Esophagus muscularis mucosa (tissue), 4 donors: ENCODE data around the gene STXBP6. TPM values are rescaled to one million over a fixed set of nuclear protein-coding genes. Genes with fewer than 3 reads are reported as not detected.

ENCODE experiments used
- DNase-seq: peaks from one replicate; pipeline ENCODE4 v3.0.0-alpha.2; 2017; ENCODE audit errors: extremely low spot score
- H3K27ac ChIP-seq, 4 donors: fragments of 200-600 bp; sonication (generic); replicated peaks in 1 of 4; 1 replicate in 3 of 4; 2 replicates in 1 of 4; pipeline ENCODE4 v1.5.1; 2016 to 2019; ENCODE audit warnings: mild to moderate bottlenecking in 1 of 4
- H3K27me3 ChIP-seq, 4 donors: fragments of 200-600 bp; sonication (generic); one replicate each; pipeline versions ENCODE4 v1.5.1 to v1.6.0; 2016 to 2019
- H3K36me3 ChIP-seq, 4 donors: fragments of 200-600 bp; sonication (generic); one replicate each; pipeline ENCODE4 v1.5.1; 2016 to 2019
- H3K4me1 ChIP-seq, 4 donors: fragments of 200-600 bp; sonication (generic); one replicate each; pipeline ENCODE4 v1.5.1; 2016 to 2019
- H3K4me3 ChIP-seq, 4 donors: fragments of 200-600 bp; sonication (generic); 1 replicate in 2 of 4; 2 replicates in 2 of 4; pipeline ENCODE4 v1.5.1; 2016 to 2019; ENCODE audit warnings: mild to moderate bottlenecking in 4 of 4, moderate library complexity in 1 of 4
- H3K9me3 ChIP-seq, 4 donors: fragments of 200-600 bp; sonication (generic); 1 replicate in 3 of 4; 2 replicates in 1 of 4; pipeline ENCODE4 v1.5.1; 2016 to 2019
- EP300 ChIP-seq: sonication (generic); formaldehyde crosslinking; IDR thresholded peaks from one replicate; pipeline ENCODE4 v1.6.1; 2017; ENCODE audit warnings: antibody characterized with exemption
- POLR2A ChIP-seq: fragments of 450-650 bp; IDR thresholded peaks from one replicate; pipeline ENCODE4 v1.6.1; 2017; ENCODE audit warnings: antibody characterized with exemption, moderate library complexity, mild to moderate bottlenecking, low read depth
- POLR2AphosphoS5 ChIP-seq, 2 donors: sonication (generic); formaldehyde crosslinking; IDR thresholded peaks; one replicate each; pipeline ENCODE4 v1.6.1; 2017; ENCODE audit warnings: antibody characterized with exemption in 2 of 2
- WGBS: methylation state at CpG from one replicate; pipeline ENCODE4 v1.1.5; 2018; 5-methylcytosine and 5-hydroxymethylcytosine counted together
- intact Hi-C: fragments of 100-400 bp; cut with DNase I; formaldehyde crosslinking; loops from one replicate; pipeline ENCODE4 v1.15.1; 2023
- total RNA-seq, 4 donors: library from RNA; depleted of rRNA; stranded (reverse); fragments of >200 nt; gene quantifications; one replicate each; pipeline versions ENCODE4 v1.1.0 to v1.2.1, GENCODE V29; 2016
- TF ChIP-seq, protein P1 (sequence below), 3 experiments: fragments of 200-600 bp in 2 of 3; fragments of 450-650 bp in 1 of 3; sonication (generic) in 2 of 3; IDR thresholded peaks; one replicate each; pipeline ENCODE4 v1.5.1; 2017 to 2019; ENCODE audit warnings: antibody characterized with exemption in 3 of 3, mild to moderate bottlenecking in 2 of 3, moderate library complexity in 1 of 3

STXBP6 gene
- total RNA-seq, 4 donors from 2014 or later = 36.9 to 60.4 (median 52.1) TPM

DNA sequence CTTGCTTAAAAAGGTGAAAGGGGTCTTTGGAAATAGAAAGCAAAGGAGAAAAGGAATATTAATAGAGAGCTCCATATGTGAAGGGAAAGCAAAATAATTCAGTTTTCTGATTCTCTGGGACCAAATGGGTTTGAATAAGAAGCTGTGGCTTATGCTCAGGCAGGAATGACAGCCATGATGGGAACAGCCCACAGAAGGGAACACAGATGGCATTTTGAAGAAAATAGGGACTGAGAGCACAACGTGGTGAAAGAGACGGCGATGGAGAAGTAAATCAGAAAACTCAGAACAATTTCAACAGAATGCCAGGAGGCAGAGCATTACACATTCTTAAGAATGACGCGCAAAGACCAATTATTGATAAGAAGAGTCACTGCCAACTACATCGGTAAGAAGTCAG lies 102.8 kb downstream of the STXBP6 start:
- 90% methylated on average over 6 of the region's 6 CpGs for WGBS

DNA sequence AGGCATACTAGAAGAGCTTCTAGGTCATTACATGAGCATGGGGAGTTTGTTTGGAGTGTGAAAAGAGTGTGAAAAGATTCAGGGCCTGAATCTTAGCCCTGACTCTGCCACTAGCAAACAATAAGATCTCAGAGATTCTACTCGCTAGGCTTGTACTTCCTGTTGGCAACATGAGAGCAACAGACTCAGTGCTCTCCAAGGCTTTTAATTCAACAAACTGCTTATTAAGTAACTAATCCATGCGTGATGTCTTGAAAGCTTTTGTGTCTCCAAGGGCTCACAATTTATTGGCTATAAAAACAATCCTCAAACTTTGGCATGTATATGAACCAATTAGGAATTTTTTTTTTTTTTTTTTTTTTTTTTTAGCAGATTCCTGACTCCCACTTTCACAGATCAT lies 105.1 kb downstream of the STXBP6 start:
- H3K4me1 ChIP-seq = peaks cover 13 to 39% (median 28%) of the 10 kb centered on the region in 4 donors
- 40% methylated on average over 2 of the region's 2 CpGs for WGBS
- no peaks in the 10 kb centered on the region for H3K36me3 ChIP-seq
- no peak for DNase-seq
- no peaks in the 10 kb centered on the region for H3K27me3 ChIP-seq
- no peak overlapping the region for H3K4me3 ChIP-seq
- TF ChIP-seq, protein P1, sequence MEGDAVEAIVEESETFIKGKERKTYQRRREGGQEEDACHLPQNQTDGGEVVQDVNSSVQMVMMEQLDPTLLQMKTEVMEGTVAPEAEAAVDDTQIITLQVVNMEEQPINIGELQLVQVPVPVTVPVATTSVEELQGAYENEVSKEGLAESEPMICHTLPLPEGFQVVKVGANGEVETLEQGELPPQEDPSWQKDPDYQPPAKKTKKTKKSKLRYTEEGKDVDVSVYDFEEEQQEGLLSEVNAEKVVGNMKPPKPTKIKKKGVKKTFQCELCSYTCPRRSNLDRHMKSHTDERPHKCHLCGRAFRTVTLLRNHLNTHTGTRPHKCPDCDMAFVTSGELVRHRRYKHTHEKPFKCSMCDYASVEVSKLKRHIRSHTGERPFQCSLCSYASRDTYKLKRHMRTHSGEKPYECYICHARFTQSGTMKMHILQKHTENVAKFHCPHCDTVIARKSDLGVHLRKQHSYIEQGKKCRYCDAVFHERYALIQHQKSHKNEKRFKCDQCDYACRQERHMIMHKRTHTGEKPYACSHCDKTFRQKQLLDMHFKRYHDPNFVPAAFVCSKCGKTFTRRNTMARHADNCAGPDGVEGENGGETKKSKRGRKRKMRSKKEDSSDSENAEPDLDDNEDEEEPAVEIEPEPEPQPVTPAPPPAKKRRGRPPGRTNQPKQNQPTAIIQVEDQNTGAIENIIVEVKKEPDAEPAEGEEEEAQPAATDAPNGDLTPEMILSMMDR (IDR thresholded peaks at IDR 0.05) = no peak
- TF ChIP-seq POLR2AphosphoS5 (IDR thresholded peaks at IDR 0.05) (no peak), POLR2A (no peak), EP300 (no peak)
- intact Hi-C loops = no loop called here
- no peaks in the 10 kb centered on the region for H3K9me3 ChIP-seq
- H3K27ac ChIP-seq = no peak overlapping the region

More for the DNA sequence above, 102.8 kb downstream of the STXBP6 start:
- TF ChIP-seq POLR2AphosphoS5 (IDR thresholded peaks at IDR 0.05) = no peak
- no peak for TF ChIP-seq POLR2A
- TF ChIP-seq EP300 = no peak
- TF ChIP-seq, protein P1 (IDR thresholded peaks at IDR 0.05) = no peak
- DNase-seq = no peak
- Histone ChIP-seq H3K4me1 (peaks cover 13 to 30% (median 21%) of the 10 kb centered on the region in 4 donors), H3K36me3 (no peaks in the 10 kb centered on the region), H3K27me3 (no peaks in the 10 kb centered on the region), H3K27ac (no peak overlapping the region), H3K4me3 (no peak overlapping the region), H3K9me3 (no peaks in the 10 kb centered on the region)
- intact Hi-C loops = no loop called here

DNA sequence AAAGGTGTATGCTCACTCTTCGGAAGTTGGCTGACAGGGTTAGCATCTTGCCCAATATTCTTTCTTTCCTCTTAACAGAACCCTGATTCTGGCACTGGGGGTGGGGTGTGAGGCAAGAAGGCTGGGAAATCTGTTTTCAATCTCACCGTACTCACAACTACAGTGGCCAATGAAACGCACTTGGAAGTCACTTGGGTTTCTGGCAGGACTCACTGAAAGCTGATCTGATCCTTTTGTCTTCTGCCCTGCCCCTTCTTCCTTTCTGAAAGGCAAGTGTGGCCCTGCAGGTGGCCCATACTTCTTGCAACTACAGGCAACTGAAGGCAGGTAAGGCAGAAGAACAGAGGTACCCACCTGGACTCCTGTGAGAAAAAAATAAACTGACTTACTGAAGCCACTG lies 106.9 kb downstream of the STXBP6 start:
- Histone ChIP-seq H3K27ac (no peak overlapping the region), H3K4me1 (peaks cover 13 to 40% (median 29%) of the 10 kb centered on the region in 4 donors), H3K27me3 (no peaks in the 10 kb centered on the region), H3K9me3 (no peaks in the 10 kb centered on the region), H3K36me3 (no peaks in the 10 kb centered on the region), H3K4me3 (no peak overlapping the region)
- intact Hi-C loops = no loop called here
- 69% methylated on average over 3 of the region's 3 CpGs for WGBS
- TF ChIP-seq POLR2A = no peak
- no peak for TF ChIP-seq EP300
- no peak for TF ChIP-seq POLR2AphosphoS5 (IDR thresholded peaks at IDR 0.05)
- no peak for DNase-seq

DNA sequence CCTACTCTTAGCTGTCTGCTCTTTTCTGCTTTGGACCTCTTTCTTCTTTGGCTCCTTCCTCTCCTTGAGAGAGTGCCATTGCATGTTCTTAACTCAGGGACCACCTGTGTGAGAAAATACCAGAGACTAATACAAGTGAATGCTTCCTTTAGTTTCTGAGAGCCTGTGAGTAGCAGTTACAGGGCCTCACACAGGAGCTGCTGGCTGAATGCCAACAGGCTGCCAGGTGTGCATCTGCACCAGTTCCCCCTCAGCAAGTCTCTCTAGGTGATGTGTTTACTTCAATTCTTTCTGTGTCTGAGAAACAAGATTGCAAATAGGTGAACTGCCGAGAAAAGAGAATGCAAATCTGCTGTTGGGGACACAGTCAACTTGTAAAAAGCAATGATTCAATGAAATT lies 108.2 kb downstream of the STXBP6 start:
- H3K27ac ChIP-seq = no peak overlapping the region
- DNase-seq = no peak
- TF ChIP-seq EP300 (no peak), POLR2A (no peak)
- H3K4me1 ChIP-seq = peaks cover 13 to 38% (median 27%) of the 10 kb centered on the region in 4 donors
- no peaks in the 10 kb centered on the region for H3K9me3 ChIP-seq
- no peak overlapping the region for H3K4me3 ChIP-seq
- no peaks in the 10 kb centered on the region for H3K36me3 ChIP-seq
- 84% methylated on average over 1 of the region's 1 CpG for WGBS
- H3K27me3 ChIP-seq = no peaks in the 10 kb centered on the region
- intact Hi-C loops = no loop called here

DNA sequence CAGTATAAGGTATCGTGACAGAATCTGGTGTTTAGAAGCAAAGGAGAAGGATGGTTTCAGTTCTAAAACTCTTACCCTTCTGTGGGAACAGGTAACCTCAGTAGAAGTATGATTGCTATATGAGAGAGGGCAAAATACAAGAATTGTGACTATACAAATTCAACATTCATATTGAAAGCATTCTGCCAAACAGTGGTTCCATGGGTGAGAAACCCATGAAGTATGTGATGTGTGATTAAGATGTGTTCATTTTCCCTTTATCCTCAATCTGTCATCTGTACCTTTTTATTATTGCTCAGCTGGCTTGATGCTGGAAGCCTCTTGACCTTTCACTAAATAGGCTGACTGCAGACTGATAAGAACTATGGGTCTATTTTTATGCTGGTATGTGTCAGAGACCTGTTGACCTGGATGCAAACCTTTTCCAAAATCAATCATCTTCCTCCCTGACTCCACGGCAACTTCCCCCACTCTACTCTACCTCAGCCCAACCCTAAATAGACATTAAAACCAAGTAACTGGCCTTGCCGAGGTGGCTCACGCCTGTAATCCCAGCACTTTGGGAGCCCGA lies 109.6 kb downstream of the STXBP6 start:
- Histone ChIP-seq H3K27me3 (no peaks in the 10 kb centered on the region), H3K27ac (no peak overlapping the region), H3K4me1 (peaks cover 17 to 33% (median 28%) of the 10 kb centered on the region in 4 donors), H3K9me3 (no peaks in the 10 kb centered on the region), H3K4me3 (no peak overlapping the region), H3K36me3 (no peaks in the 10 kb centered on the region)
- intact Hi-C loops = no loop called here
- WGBS = 86% methylated on average over 5 of the region's 5 CpGs
- TF ChIP-seq EP300 = no peak
- TF ChIP-seq, protein P1 (IDR thresholded peaks at IDR 0.05) = no peak
- TF ChIP-seq POLR2A = no peak
- TF ChIP-seq POLR2AphosphoS5 (IDR thresholded peaks at IDR 0.05) = no peak
- no peak for DNase-seq

DNA sequence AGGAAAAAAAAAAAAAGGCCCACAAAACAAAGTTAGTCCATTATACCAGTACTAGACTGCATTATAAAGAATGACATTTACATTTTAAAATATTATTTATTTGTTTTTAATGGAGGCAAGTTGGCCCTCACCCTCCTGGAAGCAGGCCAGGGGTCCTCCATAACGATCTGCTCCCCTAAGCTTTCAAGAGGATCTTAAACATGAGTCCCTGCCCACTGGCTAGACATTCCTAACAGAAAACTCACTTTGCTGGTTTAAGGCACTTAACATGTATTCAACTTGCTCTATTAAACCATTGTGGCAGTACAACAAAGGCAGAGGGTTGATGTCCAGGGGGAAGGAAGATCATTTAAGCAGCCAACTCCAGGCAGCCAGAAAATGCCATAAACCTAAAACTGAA lies 111.4 kb downstream of the STXBP6 start:
- 57% methylated on average over 1 of the region's 1 CpG for WGBS
- DNase-seq = no peak
- Histone ChIP-seq H3K27me3 (no peaks in the 10 kb centered on the region), H3K4me1 (peaks cover 22 to 36% (median 28%) of the 10 kb centered on the region in 4 donors), H3K36me3 (no peaks in the 10 kb centered on the region), H3K27ac (no peak overlapping the region), H3K9me3 (no peaks in the 10 kb centered on the region), H3K4me3 (no peak overlapping the region)
- TF ChIP-seq POLR2A (no peak), EP300 (no peak), POLR2AphosphoS5 (IDR thresholded peaks at IDR 0.05) (no peak)
- TF ChIP-seq, protein P1 (IDR thresholded peaks at IDR 0.05) = no peak
- intact Hi-C loops = no loop called here
